Ectodermal cell (in vitro differentiated cells): ENCODE measurements around the gene TBC1D1.

Experiments used
- H3K27ac ChIP-seq: 2 replicates; pipeline ENCODE4 v1.7.0; 2013; ENCODE audit warnings: mild to moderate bottlenecking, low read depth, low read length; ENCODE audit not compliant: insufficient read depth, poor library complexity, severe bottlenecking
- H3K27me3 ChIP-seq: 2 replicates; pipeline ENCODE4 v1.7.0; 2013; ENCODE audit warnings: mild to moderate bottlenecking, low read length; ENCODE audit not compliant: insufficient read depth, control insufficient read depth, poor library complexity, severe bottlenecking
- H3K36me3 ChIP-seq: one replicate; pipeline ENCODE4 v1.7.0; 2013; ENCODE audit warnings: low read length; ENCODE audit not compliant: control insufficient read depth, insufficient read depth
- H3K4me1 ChIP-seq: one replicate; pipeline ENCODE4 v1.7.0; 2013; ENCODE audit warnings: low read length; ENCODE audit not compliant: control insufficient read depth, insufficient read depth
- H3K4me3 ChIP-seq: 2 replicates; pipeline ENCODE4 v1.7.0; 2013; ENCODE audit warnings: low read depth, low read length, control low read depth; ENCODE audit not compliant: insufficient read depth
- H3K9me3 ChIP-seq: 2 replicates; pipeline ENCODE4 v1.7.0; 2013; ENCODE audit warnings: mild to moderate bottlenecking, low read length, moderate library complexity; ENCODE audit not compliant: control insufficient read depth
- WGBS, 2 experiments: methylation state at CpG; one replicate each; pipeline ENCODE4 v1.1.7; 2013; ENCODE audit warnings: missing lambda C conversion rate in 2 of 2; 5-methylcytosine and 5-hydroxymethylcytosine counted together

The TBC1D1 gene

GRCh38 chr4:38037612-38038011 is 146.7 kb downstream of the TBC1D1 start:
- Histone ChIP-seq H3K27ac (no peak overlapping the region), H3K4me1 (no peaks in the 10 kb centered on the region), H3K27me3 (no peaks in the 10 kb centered on the region), H3K4me3 (no peak overlapping the region), H3K9me3 (no peaks in the 10 kb centered on the region), H3K36me3 (no peaks in the 10 kb centered on the region)
- 94 to 95% methylated on average over 8 of the region's 8 CpGs for WGBS, 2 experiments

GRCh38 chr4:38040619-38041018 is 149.7 kb downstream of the TBC1D1 start:
- WGBS, 2 experiments: 94 to 95% methylated on average over 7 of the region's 7 CpGs
- no peaks in the 10 kb centered on the region for H3K4me1 ChIP-seq
- H3K27me3 ChIP-seq: no peaks in the 10 kb centered on the region
- H3K4me3 ChIP-seq: no peak overlapping the region
- H3K36me3 ChIP-seq: no peaks in the 10 kb centered on the region
- H3K27ac ChIP-seq: no peak overlapping the region
- H3K9me3 ChIP-seq: no peaks in the 10 kb centered on the region

DNA sequence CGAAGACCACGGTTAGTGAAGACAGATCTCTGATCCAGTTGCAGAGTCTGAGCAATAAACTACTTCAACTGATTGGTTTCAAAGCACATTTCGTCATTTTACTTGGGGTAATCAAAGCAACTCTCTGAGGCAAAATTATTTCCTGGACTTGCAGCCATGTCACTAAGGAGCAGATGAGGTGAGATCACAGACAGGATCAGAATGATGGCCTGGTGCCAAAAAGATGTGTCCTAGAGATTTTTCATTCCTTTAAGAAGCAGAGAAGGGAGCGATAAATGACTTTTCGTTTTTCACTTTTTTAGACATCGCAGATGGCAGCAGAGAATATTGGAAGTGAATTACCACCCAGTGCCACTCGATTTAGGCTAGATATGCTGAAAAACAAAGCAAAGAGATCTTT is 153.2 kb downstream of the TBC1D1 start:
- H3K4me3 ChIP-seq: no peak overlapping the region
- no peaks in the 10 kb centered on the region for H3K9me3 ChIP-seq
- H3K27ac ChIP-seq: no peak overlapping the region
- peaks cover 5% of the 10 kb centered on the region for H3K4me1 ChIP-seq
- 95 to 97% methylated on average over 7 of the region's 7 CpGs for WGBS, 2 experiments
- H3K36me3 ChIP-seq: no peaks in the 10 kb centered on the region
- no peaks in the 10 kb centered on the region for H3K27me3 ChIP-seq

DNA sequence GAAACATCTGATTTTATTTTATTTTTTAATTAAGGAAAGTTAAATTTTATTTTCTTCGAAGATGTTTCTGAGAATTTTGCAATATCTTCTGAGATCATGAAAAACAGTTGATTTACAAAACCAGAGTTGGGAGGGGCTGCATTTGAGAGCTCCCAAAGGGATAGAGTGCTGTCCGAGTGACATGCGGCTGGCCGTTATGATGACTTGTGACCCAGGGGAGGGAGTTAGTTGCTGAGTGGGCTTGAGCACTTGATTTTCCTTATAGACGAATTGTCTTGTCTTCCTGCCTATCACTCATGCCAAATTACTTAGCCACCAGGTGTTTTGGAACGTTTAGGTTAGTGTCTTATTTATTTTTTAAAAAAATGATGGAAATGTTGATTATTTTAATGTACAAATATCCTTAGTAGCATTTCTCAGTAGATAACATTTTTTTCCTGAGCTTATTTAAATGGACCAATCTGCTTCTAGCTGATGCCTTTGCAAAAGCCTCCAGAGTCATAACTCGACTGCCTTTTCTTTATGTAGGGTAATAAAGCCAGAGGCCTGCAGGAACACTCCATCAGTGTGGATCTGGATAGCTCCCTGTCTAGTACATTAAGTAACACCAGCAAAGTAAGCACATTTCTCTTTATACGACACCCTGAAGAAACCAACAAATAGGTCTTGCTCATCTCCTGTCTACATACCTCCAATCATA is 154.6 kb downstream of the TBC1D1 start:
- no peak overlapping the region for H3K27ac ChIP-seq
- no peak overlapping the region for H3K4me3 ChIP-seq
- no peaks in the 10 kb centered on the region for H3K27me3 ChIP-seq
- no peaks in the 10 kb centered on the region for H3K9me3 ChIP-seq
- H3K4me1 ChIP-seq: peaks cover 5% of the 10 kb centered on the region
- H3K36me3 ChIP-seq: peaks cover 5% of the 10 kb centered on the region
- 96 to 98% methylated on average over 7 of the region's 8 CpGs for WGBS, 2 experiments

- 52 to 61% methylated on average over 4 to 5 of the region's 5 CpGs for WGBS, 2 experiments
- Histone ChIP-seq H3K36me3 (peaks cover 5% of the 10 kb centered on the region), H3K4me3 (no peak overlapping the region), H3K27ac (no peak overlapping the region), H3K4me1 (peaks cover 5% of the 10 kb centered on the region), H3K9me3 (no peaks in the 10 kb centered on the region), H3K27me3 (no peaks in the 10 kb centered on the region)
Measured at GRCh38 chr4:38046727-38047489, 156.0 kb downstream of the TBC1D1 start.

DNA sequence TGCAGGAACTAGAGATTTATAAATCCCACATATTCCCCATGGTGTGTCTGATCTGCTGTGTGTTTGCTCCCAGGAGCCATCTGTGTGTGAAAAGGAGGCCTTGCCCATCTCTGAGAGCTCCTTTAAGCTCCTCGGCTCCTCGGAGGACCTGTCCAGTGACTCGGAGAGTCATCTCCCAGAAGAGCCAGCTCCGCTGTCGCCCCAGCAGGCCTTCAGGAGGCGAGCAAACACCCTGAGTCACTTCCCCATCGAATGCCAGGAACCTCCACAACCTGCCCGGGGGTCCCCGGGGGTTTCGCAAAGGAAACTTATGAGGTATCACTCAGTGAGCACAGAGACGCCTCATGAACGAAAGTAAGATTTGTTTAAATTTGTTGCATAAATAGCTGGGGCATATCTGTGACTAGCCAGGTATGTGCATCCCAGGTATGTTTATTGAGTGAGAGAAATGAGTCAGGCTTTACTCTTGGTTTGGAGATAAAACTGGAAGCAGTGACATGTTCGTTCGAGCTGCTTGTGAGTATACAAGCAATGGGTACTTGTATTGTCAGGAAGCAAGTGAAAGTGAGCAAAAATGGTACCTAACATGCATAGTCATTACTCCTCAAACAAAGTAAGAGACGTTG is 158.8 kb downstream of the TBC1D1 start:
- Histone ChIP-seq H3K9me3 (no peaks in the 10 kb centered on the region), H3K27me3 (no peaks in the 10 kb centered on the region), H3K4me3 (no peak overlapping the region), H3K4me1 (peaks cover 5% of the 10 kb centered on the region), H3K36me3 (peaks cover 5% of the 10 kb centered on the region), H3K27ac (no peak overlapping the region)
- 95 to 96% methylated on average over 15 of the region's 15 CpGs for WGBS, 2 experiments

GRCh38 chr4:38050560-38051350 is 159.9 kb downstream of the TBC1D1 start:
- WGBS, 2 experiments: 78 to 84% methylated on average over 10 of the region's 10 CpGs
- Histone ChIP-seq H3K4me1 (peaks cover 5% of the 10 kb centered on the region), H3K4me3 (no peak overlapping the region), H3K36me3 (peaks cover 5% of the 10 kb centered on the region), H3K27me3 (no peaks in the 10 kb centered on the region), H3K27ac (no peak overlapping the region), H3K9me3 (no peaks in the 10 kb centered on the region)

DNA sequence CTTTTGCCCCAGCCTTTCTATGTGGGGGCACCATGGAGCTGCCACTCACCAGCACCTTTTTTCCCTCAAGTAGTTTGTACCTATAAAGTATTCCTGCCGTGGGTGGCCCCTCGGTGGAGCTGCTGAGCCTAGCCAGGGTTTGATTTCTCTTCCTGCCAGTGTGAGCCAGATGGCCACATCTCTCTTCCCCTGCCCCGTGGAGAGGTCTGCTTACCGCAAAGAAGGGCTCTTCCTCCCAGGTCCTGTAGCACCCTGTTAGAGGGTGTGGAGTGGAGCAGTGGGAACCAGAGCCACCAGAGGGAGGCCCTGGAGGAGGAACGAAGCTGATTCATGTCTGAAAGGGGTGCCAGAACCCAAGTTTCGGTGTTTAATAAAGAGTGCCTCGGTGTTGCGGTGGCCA is 164.7 kb downstream of the TBC1D1 start:
- no peaks in the 10 kb centered on the region for H3K9me3 ChIP-seq
- H3K27me3 ChIP-seq: no peaks in the 10 kb centered on the region
- H3K4me3 ChIP-seq: no peak overlapping the region
- 79 to 85% methylated on average over 8 of the region's 8 CpGs for WGBS, 2 experiments
- no peak overlapping the region for H3K27ac ChIP-seq
- no peaks in the 10 kb centered on the region for H3K36me3 ChIP-seq
- H3K4me1 ChIP-seq: no peaks in the 10 kb centered on the region

- 94 to 96% methylated on average over 10 of the region's 10 CpGs for WGBS, 2 experiments
- Histone ChIP-seq H3K27me3 (no peaks in the 10 kb centered on the region), H3K4me3 (no peak overlapping the region), H3K4me1 (no peaks in the 10 kb centered on the region), H3K27ac (no peak overlapping the region), H3K9me3 (no peaks in the 10 kb centered on the region), H3K36me3 (no peaks in the 10 kb centered on the region)
Measured at GRCh38 chr4:38056011-38056685, 165.3 kb downstream of the TBC1D1 start.
